Measurements from ENCODE around the gene HIBADH.

DNA sequence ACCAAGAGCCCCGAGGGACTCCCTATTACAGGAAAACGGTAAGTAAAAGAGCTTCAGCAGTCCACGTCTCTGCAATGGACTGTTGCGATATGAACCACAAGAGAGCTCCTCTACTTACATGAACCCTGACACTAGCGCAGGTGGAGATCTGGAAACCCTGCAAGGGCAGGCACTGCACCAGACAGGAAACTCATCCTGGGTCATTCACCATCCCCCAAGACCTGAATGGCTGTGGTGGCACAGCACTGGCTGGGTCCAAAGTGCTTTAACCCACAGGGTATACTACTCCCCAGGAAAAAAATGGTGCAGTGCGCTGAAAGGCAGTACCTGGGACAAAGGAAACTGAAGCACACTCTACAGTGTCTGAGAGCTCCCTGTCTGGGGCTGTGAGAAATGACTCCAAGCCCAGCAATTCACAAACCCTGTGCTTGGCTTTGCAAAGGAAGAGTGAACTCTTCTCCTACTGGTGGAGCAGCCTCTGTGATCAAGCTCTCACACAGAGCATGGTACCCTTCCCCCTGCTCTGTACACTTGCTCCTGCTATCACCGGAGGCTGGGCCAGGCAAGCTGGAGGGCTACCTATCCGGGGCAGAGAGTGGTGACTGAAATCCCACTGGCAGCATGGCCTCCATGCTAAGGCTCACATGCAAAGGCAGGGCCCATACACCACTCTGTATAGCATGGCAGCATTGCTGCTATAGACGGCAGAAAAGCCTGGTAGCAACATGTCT, 44.9 kb downstream of the HIBADH start:
- no peak for TF ChIP-seq POLR2A (IDR thresholded peaks at IDR 0.05)
- TF ChIP-seq, protein P1, sequence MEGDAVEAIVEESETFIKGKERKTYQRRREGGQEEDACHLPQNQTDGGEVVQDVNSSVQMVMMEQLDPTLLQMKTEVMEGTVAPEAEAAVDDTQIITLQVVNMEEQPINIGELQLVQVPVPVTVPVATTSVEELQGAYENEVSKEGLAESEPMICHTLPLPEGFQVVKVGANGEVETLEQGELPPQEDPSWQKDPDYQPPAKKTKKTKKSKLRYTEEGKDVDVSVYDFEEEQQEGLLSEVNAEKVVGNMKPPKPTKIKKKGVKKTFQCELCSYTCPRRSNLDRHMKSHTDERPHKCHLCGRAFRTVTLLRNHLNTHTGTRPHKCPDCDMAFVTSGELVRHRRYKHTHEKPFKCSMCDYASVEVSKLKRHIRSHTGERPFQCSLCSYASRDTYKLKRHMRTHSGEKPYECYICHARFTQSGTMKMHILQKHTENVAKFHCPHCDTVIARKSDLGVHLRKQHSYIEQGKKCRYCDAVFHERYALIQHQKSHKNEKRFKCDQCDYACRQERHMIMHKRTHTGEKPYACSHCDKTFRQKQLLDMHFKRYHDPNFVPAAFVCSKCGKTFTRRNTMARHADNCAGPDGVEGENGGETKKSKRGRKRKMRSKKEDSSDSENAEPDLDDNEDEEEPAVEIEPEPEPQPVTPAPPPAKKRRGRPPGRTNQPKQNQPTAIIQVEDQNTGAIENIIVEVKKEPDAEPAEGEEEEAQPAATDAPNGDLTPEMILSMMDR (IDR thresholded peaks at IDR 0.05 in 8 of 11, conservative IDR thresholded peaks at IDR 0.05 in 3 of 11): no peak
